GM21447 (cell line): ENCODE results near the gene XRRA1.
"Not testable (repeated sequence)": the region's sequence is repeated elsewhere in the genome, so short reads cannot be mapped to it uniquely, and the experiment has no call there.

Source experiments
- ATAC-seq: cut with Tn5 transposase; IDR thresholded peaks from one replicate; pipeline ENCODE4 v1.9.1; 2021; ENCODE audit not compliant: unreplicated experiment

Gene XRRA1

DNA sequence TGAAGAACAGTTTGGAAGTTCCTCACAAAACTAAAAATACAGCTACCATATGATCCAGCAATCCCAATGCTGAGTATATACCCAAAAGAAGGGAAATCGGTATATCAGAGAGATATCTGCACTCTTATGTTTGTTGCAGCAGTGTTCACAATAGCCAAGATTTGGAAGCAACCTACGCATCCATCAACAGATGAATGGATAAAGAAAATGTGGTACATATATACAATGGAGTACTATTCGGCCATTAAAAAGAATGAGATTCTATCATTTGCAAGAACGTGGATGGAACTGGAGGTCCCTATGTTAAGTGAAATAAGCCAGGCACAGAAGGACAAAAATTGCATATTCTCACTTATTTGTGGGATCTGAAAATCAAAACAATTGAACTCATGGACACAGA lies 46.5 kb downstream of the XRRA1 start:
- no peak for ATAC-seq

DNA sequence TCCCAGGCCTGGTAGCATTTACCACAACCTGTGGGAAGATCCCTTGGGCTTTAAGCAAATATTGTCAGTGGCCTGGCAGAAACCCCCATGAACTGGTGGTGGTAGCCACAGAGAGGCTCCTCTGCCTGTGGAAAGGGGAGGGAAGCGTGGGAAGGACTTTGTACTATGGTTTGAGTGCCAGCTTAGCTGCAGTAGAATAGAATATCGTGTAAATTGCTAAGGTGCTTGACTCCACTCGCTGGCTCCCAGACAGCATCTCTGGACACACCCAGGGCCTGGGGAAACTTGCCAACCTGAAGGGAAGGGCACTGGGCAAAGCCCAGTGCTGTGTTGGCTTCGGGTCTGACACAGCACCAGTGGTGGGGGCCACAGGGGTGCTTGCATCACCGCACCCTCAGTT lies 52.6 kb downstream of the XRRA1 start:
- no peak for ATAC-seq

DNA sequence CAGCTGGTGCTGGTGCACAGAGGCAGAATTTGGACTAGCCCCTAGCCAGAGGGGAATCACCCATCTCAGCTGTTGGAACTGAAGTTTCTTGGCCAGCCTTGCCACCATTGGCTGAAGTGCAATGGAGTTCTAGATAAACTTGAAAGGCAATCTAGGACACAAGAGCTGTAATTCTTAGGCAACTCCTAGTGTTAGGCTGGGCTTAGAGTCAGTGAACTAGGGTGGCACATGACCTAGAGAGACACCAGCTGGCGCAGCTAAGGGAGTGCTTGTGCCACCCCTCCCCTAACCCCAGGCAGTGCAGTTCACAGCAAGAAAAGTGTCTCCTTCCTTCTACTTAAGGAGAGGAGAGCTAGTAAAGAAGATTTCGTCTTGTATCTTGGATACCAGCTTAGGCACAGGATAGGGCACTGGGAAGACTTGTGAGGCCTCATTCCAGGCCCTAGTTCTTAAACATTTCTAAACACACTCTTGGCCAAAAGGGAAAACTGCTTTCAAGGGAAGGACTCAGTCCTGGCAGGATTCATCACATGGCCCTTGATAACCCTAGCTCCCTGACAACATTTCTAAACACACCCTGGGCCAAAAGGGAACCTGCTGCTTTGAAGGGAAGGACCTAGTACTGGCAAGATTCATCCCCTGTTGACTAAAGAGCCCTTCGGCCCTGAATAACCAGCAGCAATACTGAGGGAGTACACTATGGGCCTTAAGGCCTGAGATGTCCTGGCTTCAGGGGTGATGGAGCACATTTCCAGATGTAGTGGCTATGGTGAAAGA lies 53.4 kb downstream of the XRRA1 start:
- ATAC-seq: no peak

DNA sequence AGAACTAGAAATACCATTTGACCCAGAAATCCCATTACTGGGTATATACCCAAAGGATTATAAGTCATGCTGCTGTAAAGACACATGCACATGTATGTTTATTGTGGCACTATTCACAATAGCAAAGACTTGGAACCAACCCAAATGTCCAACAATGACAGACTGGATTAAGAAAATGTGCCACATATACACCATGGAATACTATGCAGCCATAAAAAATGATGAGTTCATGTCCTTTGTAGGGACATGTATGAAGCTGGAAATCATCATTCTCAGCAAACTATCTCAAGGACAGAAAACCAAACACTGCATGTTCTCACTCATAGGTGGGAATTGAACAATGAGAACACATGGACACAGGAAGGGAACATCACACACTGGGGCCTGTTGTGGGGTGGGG lies 55.9 kb downstream of the XRRA1 start:
- ATAC-seq: not testable (repeated sequence)

DNA sequence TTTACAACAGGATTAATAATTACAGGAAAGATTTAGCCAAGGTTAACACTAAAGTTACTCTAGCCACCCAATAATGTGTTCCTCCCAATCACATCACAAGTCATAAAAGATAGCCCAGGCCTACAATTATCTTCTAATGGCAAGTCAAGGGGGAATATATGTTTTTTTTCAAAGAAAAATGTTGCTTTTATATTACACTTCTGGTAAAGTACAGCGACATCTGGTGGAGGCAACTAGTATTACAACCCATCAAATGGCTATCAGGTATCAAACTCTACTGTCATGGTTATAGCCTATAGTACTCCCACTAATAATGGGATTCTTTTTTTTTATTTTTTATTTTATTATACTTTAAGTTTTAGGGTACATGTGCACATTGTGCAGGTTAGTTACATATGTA lies 71.8 kb downstream of the XRRA1 start:
- no peak for ATAC-seq

DNA sequence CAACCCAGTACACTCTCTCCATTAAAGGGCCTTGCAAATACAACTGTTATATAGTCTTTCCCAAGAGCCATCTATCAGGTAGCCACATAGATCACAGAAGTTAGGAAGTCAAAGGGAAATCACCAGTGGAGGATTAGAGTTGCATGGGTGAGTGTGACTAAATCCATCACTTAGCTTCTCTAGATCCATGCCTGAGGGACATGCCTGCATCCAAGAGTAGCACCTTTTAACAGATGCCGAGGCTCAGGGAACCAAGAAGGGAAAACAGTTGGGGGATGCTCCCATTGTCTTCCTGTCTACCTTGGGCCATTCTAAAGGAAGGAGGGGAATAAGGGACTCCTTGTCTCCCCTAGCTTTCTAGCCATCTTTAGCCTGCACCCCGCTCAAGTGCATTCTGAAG lies 77.9 kb downstream of the XRRA1 start:
- ATAC-seq: no peak

DNA sequence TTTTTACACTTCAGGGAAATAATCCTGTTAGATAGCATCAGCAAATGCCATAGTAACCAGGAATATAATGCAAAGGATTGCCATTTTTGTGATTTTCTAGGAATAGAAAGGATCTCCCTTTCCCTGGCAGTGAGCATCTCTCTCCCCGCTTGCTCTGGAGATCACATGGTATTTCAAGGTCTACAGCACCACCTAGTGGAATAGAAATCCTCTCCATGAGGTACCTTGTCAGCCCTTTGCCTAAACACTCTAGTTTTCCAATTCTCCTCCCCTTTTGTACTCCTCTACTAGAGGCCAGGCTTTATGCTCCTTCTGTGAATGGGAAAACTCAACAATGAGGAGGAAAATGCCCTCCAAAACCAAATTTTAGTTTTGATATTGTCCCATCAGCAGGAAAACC lies 78.4 kb downstream of the XRRA1 start:
- ATAC-seq: no peak

DNA sequence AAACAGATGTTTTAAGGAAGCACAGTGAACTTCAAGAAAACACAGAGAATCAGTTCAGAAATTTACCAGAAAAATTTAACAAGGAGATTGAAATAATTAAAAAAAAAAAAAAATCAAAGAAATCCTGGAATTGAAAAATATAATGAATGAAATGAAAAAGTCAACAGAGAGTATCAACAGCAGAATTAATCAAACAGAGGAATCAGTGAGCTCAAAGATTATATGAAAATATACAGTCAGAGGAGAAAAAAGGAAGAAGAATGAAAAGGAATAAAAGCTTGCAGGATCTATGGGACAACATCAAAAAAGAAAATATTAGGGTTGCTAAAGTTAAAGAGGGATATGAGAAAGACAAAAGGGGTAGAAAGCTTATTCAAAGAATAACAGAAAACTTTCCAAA lies 82.3 kb downstream of the XRRA1 start:
- no peak for ATAC-seq

DNA sequence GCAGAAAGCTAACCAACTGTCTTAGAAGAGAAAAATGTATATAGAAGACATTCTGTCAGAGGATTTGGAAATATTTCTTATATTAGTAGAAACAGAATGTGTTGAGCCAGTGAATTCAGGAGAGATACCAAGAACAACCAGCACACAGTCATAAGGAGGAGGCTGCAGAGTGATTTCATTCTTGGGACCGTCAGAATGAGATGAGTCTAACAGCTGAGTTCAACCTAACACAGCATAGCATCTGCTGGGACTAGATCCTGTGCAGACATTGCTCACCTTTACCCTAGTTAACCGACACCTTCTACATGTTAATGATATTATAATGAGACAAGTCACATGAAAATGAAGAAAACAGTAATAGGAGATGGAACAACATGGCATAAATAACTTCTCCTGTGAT lies 85.5 kb downstream of the XRRA1 start:
- no peak for ATAC-seq

DNA sequence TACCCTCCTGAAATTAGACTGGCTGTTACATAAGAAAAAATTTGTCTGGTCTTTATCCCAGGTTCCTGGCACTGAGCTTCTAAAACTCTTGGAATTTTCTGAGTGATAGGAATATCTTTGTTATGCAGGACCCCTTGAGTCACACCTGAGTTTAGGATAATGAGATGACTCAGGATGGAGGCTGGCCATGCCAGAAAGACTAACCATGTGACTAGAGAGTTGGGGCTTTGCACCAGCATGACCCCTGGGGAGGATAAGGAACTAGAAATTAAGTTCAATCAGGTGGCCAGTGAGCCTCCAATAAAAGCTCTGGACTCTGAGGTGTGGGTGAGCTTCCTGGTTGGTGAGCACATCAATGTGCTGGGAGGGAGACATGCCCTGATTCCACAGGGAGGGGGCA lies 88.1 kb downstream of the XRRA1 start:
- no peak for ATAC-seq

DNA sequence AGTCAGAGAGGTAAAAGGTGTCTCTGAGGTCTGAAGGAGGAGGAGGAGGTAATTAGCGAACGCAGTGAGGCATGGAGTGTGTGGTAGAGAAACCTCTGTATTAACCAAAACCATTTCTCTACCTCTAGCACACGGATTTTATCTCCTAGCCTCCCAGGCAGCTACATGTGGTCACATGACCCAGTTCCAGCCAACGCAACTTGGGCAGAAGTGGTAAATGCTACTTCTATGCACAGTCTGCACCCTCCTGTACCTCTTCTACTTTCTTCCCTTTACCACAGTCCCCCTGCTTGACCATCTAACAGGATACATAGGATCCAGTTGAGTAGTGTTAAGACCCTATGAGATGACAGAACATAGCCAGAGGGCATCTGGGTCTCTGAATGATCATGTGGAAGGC lies 95.7 kb downstream of the XRRA1 start:
- ATAC-seq: no peak

DNA sequence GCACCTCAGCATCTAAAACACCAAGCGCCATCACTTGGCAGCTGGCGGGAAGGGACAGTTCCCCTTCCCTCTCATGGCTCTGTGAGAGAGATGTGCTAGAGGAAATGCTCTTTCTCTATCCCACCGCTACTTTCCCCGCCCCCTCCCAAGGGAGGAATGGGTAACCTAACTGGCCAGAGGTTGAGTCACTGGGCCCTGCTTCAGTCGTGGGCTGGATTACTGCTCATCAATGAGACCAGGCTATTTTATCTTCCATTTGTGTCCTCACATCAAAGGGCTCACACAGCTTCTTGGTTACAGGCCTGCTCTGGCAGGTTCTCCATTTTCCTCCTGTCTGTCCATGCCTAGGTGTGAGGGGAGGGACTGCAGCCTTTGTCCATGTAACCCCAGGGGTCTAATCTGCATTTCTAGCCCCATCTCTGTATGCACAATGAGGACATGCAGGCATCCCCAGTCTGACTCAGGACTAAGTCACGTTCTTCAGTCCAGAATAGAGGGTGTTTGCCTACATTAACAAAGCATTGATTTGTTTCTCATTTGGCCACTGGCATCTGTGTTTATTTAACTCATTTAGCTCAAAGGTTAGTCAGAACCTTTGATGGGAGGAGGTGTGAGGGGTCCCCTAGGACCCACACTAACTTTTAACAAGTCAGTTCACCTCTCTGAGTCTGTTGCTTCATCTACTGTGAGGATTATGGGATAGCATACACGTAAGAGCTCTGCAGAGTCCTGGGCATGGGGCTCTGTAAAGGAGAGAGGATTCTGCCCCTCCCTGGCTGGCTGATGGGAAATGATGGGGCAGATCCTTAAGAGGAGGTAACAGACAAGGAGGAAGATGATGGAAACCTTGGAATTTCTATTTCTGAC lies 99.1 kb downstream of the XRRA1 start:
- ATAC-seq: no peak

DNA sequence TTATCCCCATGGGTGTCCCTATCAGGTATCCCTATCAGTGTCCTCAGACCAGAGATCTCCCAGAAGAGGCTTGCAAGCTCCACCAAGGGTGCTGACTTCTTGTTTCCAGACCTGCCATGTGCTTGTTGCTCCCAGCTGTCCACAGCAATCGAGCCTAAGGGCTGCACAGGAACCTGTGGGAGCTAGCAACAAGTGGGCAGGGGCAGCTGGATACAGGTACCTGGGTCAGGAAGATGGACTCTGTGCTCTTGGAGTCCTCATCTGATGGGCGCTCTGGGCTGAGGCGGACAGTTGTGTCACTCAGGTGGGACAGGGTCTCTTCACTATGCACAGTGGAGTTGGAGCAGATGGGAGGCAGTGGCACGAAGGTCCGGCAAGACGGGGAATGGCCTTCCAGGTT lies 101.0 kb downstream of the XRRA1 start:
- no peak for ATAC-seq

DNA sequence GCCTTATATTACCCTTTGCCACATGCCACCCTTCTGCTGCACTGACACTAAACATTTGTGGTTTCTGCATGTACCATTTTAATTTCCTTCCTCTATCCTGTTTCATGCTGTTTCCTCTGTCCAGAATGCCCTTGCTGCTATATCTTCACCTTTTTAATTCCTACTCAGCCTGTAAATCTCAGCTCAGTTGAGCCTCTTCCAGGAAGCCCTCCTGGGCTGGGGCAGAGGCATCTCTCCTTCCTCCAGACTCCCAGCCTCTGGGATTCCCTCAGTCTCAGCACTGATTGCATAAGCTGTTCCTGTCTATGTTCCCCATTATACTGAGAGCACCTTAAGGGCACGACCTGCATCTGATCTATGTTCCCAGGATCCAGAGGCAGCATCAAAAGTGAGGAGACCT lies 101.5 kb downstream of the XRRA1 start:
- no peak for ATAC-seq

DNA sequence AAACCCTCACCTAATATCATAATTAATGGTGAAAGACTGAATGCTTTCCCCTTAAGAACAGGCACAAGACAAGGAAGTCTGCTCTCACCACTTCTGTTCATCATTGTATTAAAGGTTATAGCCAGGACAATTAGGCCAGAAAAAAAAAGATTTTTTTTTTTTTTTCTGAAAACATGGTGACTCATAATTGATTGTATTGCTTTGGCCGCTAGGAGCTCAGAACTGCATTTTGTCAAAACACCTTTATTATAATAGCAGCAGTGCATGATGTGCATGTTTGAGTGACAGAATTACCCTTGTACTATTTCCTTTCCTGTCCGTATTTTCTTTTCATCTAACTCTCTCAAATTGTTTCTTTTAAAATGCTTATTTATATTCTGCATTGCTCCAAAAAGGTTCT lies 102.1 kb downstream of the XRRA1 start:
- no peak for ATAC-seq

DNA sequence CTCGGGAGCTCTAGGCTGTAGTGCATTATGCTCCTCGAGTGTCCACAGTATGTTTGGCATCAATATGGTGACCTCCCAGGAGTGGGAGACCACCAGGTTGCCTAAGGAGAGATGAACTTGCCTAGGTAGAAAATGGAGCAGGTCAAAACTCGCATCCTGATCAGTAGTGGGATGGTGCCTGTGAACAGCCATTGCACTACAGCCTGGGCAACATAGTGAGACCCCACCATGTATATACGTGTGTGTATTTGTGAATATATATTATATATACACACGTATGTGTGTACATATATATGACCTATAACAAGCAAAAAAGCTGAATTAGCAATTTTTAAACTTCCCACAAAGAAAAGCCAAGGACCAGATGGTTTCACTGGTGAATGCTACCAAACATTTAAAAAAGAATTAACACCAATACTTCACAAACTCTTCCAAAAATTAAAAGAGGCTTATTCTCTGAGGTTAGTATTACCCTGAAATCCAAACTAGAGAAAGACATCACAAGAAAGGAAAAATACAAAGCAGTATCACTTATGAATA lies 102.8 kb downstream of the XRRA1 start:
- ATAC-seq: no peak

DNA sequence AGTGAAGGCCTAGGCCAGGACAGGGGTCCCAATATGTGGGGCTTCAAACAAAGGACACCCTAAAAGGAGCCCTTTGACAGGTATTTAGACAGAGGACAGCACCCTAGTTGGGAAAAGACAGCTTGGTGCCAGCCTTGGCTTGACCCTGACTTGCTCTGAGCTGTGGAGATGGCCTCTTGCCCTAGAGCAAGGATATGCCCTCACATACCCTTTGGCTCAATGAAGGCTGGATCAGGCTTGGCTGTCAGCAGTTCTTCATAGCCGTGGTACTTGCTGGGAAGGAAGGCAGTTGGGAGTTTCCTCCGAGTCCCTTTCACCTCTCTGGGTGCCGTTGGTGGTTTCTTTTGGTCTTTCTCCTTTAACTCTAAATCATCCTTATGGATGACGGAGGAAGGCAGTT lies 104.0 kb downstream of the XRRA1 start:
- ATAC-seq: no peak

DNA sequence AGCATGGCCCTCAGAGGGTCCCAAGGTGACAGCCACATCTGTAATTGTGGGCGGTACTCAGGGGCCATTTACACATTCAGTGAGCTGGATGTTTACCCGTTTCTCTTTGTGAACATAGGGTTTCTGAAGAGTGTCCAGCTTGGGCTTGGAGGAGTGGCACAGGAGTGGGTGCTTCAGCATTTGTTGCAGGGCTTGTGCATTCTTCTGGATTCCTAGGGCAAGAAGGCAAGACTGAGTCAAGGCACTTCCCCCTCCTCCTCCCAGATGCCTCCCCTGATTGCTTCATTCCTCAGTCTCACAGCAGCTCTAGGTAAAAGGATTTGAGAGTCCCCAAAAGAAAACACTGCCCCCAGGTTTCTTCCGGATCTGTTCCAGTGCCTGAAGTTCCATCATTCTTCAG lies 104.8 kb downstream of the XRRA1 start:
- ATAC-seq: no peak

DNA sequence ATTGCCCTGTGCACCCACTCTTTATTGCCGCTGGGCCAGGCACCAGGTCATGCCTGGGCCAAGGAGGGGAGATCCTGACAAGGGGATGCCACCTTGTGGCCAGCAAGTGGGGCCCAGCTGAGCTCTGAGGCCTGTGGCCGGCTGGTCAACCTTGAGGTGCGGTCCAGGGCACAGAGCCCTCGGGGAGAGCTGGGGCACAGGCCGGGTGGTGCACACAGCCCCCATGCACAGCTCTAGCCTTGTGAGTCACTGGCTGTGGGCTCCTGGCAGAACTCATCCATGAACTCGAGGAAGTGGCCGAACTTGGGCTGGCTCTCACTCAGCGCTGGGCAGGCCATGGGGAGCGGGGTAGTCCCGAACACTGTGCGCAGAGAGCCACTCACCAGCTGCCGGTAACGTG lies 105.9 kb downstream of the XRRA1 start:
- no peak for ATAC-seq

DNA sequence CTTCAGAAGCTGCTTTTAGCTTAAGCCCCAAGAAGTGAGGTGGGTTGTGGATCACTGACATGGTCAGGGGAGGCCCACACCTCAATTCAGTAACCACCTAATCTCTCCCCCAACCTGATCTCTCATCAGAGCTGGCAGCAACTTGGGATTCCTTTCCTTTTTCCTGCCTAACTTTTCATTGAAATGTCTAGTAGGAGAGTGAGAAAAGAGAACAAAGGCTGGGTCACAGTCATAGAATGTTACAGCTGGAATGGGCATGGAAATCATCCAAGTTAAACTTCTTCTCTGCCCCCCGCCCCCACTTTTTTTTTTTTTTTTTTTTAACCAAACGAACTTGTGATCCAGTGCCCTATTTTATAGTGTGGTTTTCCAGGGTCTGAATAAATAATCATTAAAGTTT lies 108.4 kb downstream of the XRRA1 start:
- ATAC-seq: no peak

DNA sequence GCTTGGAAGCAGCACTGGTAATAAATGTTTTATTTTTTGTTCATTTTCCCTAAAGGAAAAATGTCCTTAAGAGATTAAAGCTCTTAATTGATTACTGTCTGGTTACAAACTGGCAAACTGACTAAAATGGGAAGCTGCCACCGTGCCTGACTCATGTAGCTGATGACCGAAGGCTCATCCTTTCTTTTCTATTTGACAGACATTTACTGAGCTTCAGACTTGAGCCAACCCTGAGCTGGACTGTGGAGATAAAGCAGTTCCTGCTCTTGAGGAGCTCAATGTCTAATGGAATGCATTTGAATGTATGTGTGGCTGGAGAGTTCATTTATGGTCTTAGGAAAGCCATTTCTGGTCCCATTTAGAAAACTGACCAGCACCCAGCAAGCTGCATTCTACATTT lies 108.9 kb downstream of the XRRA1 start:
- no peak for ATAC-seq

DNA sequence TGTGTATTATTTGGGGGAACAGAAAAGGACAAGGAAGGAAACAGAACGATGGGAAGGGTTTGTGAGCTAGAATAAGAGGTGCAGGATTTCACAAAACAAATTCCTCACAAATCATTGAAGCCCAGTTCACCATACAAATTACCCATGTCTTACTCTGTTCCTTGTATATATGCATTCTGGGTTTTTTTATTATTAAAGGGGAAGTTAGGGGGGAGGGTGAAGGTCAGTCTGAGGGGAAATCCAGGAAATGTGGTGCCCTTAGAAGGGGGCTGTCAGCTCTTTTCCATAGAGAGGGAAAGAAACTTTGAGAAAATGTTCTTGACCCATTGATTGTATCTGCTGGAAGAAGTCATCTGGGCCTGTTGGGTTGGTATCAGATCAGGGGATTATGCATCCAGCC lies 109.4 kb downstream of the XRRA1 start:
- no peak for ATAC-seq
